HEK293T (cell line): ENCODE measurements around the gene GPR137B.

ENCODE experiments used
- CTCF ChIA-PET: fragments of 350-600 bp; formaldehyde crosslinking; extraction: SDS; loops from one replicate; lab custom pipeline; 2021; ENCODE audit warnings: antibody characterized with exemption, inconsistent platforms; lab: Yijun Ruan, JAX
- POLR2A ChIA-PET: fragments of 350-600 bp; formaldehyde crosslinking; extraction: SDS; loops from one replicate; lab custom pipeline; 2020; ENCODE audit warnings: antibody characterized with exemption, inconsistent platforms; lab: Yijun Ruan, JAX
- DNase-seq: peaks from one replicate; pipeline ENCODE4 v3.0.0; 2012; ENCODE audit warnings: mixed read lengths; ENCODE audit errors: extremely low spot score
- ARNT ChIP-seq: fragments of 450-650 bp; IDR thresholded peaks from 2 replicates; pipeline ENCODE4 v1.6.1; 2017; ENCODE audit warnings: mild to moderate bottlenecking
- BHLHE40 ChIP-seq: fragments of 450-650 bp; IDR thresholded peaks from 2 replicates; pipeline ENCODE4 v1.6.1; 2016; ENCODE audit warnings: mild to moderate bottlenecking, moderate library complexity, borderline replicate concordance
- CTBP1 ChIP-seq: fragments of 450-650 bp; IDR thresholded peaks from 2 replicates; pipeline ENCODE4 v1.6.1; 2016; ENCODE audit warnings: borderline replicate concordance
- ELF4 ChIP-seq: fragments of 450-650 bp; IDR thresholded peaks from 2 replicates; pipeline ENCODE4 v1.6.1; 2017; ENCODE audit warnings: antibody characterized with exemption
- FOXA1 ChIP-seq: fragments of 450-650 bp; IDR thresholded peaks from 2 replicates; pipeline ENCODE4 v1.6.1; 2016; ENCODE audit warnings: mild to moderate bottlenecking
- FOXK2 ChIP-seq: fragments of 450-650 bp; IDR thresholded peaks from 2 replicates; pipeline ENCODE4 v1.6.1; 2016; ENCODE audit warnings: mild to moderate bottlenecking
- FOXM1 ChIP-seq: fragments of 450-650 bp; IDR thresholded peaks from 2 replicates; pipeline ENCODE4 v1.6.1; 2017; ENCODE audit warnings: mild to moderate bottlenecking, borderline replicate concordance
- HDGF ChIP-seq: fragments of 450-650 bp; IDR thresholded peaks from 2 replicates; pipeline ENCODE4 v1.6.1; 2017; ENCODE audit warnings: antibody characterized with exemption, borderline replicate concordance
- L3MBTL2 ChIP-seq: fragments of 450-650 bp; conservative IDR thresholded peaks from 2 replicates; pipeline ENCODE4 v1.6.1; 2016; ENCODE audit warnings: mild to moderate bottlenecking
- LEF1 ChIP-seq: fragments of 450-650 bp; IDR thresholded peaks from 2 replicates; pipeline ENCODE4 v1.6.1; 2017; ENCODE audit warnings: mild to moderate bottlenecking, borderline replicate concordance
- NFRKB ChIP-seq: fragments of 450-650 bp; IDR thresholded peaks from 2 replicates; pipeline ENCODE4 v1.6.1; 2016; ENCODE audit warnings: mild to moderate bottlenecking, moderate library complexity
- PKNOX1 ChIP-seq: fragments of 450-650 bp; IDR thresholded peaks from 2 replicates; pipeline ENCODE4 v1.6.1; 2016
- SP1 ChIP-seq: fragments of 450-650 bp; IDR thresholded peaks from 2 replicates; pipeline ENCODE4 v1.6.1; 2017
- SUZ12 ChIP-seq: fragments of 450-650 bp; IDR thresholded peaks from 2 replicates; pipeline ENCODE4 v1.6.1; 2016; ENCODE audit warnings: mild to moderate bottlenecking
- TARDBP ChIP-seq: fragments of 450-650 bp; IDR thresholded peaks from 2 replicates; pipeline ENCODE4 v1.6.1; 2016
- ZNF384 ChIP-seq: fragments of 450-650 bp; IDR thresholded peaks from 2 replicates; pipeline ENCODE4 v1.6.1; 2016

The GPR137B gene

GRCh38 chr1:236144446-236145150 is 2.3 kb downstream of the GPR137B start:
- DNase-seq = no peak
- CTCF ChIA-PET = interaction anchor here (0.7 kb wide), 1 partner anchor 170 kb away, joined by 3 read pairs; no protein-coding TSS in a partner anchor
- TF ChIP-seq NFRKB = no peak
- no peak for TF ChIP-seq SUZ12
- TF ChIP-seq FOXM1 = no peak
- TF ChIP-seq BHLHE40 = no peak
- TF ChIP-seq ARNT = no peak
- no peak for TF ChIP-seq FOXA1
- TF ChIP-seq FOXK2 = no peak
- no peak for TF ChIP-seq LEF1
- no peak for TF ChIP-seq CTBP1
- no peak for TF ChIP-seq HDGF
- TF ChIP-seq ZNF384 = no peak
- TF ChIP-seq TARDBP = no peak
- no peak for TF ChIP-seq PKNOX1
- TF ChIP-seq L3MBTL2 = no peak
- TF ChIP-seq SP1 = no peak
- TF ChIP-seq ELF4 = no peak
- POLR2A ChIA-PET = interaction anchor here (0.5 kb wide), 1 partner anchor 399 kb away, joined by 3 read pairs; no protein-coding TSS in a partner anchor

- no peak for DNase-seq
- ChIA-PET CTCF (no interaction called here), POLR2A (no interaction called here)
- TF ChIP-seq PKNOX1 = no peak
- TF ChIP-seq BHLHE40 = no peak
- no peak for TF ChIP-seq HDGF
- TF ChIP-seq FOXK2 = no peak
- TF ChIP-seq SUZ12 = no peak
- TF ChIP-seq ZNF384 = no peak
- TF ChIP-seq FOXA1 = no peak
- TF ChIP-seq L3MBTL2 = no peak
- no peak for TF ChIP-seq FOXM1
- no peak for TF ChIP-seq SP1
- TF ChIP-seq LEF1 = no peak
- TF ChIP-seq NFRKB = no peak
- no peak for TF ChIP-seq TARDBP
- no peak for TF ChIP-seq CTBP1
- no peak for TF ChIP-seq ARNT
- TF ChIP-seq ELF4 = no peak
These were observed 4.7 kb downstream of the GPR137B start for GRCh38 chr1:236147068-236147467.

GRCh38 chr1:236147521-236148469 is 5.5 kb downstream of the GPR137B start:
- POLR2A ChIA-PET = no interaction called here
- DNase-seq = no peak
- TF ChIP-seq L3MBTL2 (no peak), SUZ12 (no peak), CTBP1 (no peak), FOXA1 (no peak), LEF1 (no peak), TARDBP (no peak), NFRKB (no peak), HDGF (no peak), SP1 (no peak)
- CTCF ChIA-PET = interaction anchor here (0.5 to 1.2 kb wide), 3 partner anchors 10 to 303 kb away, joined by 3 to 7 read pairs (median 4); no protein-coding TSS in a partner anchor

- POLR2A ChIA-PET = no interaction called here
- CTCF ChIA-PET = interaction anchor here (0.5 to 1.2 kb wide), 3 partner anchors 11 to 302 kb away, joined by 3 to 7 read pairs (median 4); no protein-coding TSS in a partner anchor
- DNase-seq = no peak
- TF ChIP-seq LEF1 (no peak), NFRKB (no peak), L3MBTL2 (no peak), SUZ12 (no peak), FOXK2 (no peak), SP1 (no peak), ELF4 (no peak), FOXM1 (no peak), ARNT (no peak), ZNF384 (no peak), CTBP1 (no peak), HDGF (no peak), TARDBP (no peak), BHLHE40 (no peak), FOXA1 (no peak), PKNOX1 (no peak)
These were observed 6.1 kb downstream of the GPR137B start for GRCh38 chr1:236148470-236148845.

GRCh38 chr1:236149003-236149595 is 6.8 kb downstream of the GPR137B start:
- no peak for DNase-seq
- TF ChIP-seq PKNOX1 = no peak
- no peak for TF ChIP-seq FOXA1
- TF ChIP-seq HDGF = no peak
- no peak for TF ChIP-seq ELF4
- TF ChIP-seq FOXM1 = no peak
- no peak for TF ChIP-seq NFRKB
- TF ChIP-seq ZNF384 = no peak
- no peak for TF ChIP-seq SUZ12
- TF ChIP-seq FOXK2 = no peak
- TF ChIP-seq ARNT = no peak
- TF ChIP-seq LEF1 = no peak
- ChIA-PET POLR2A (no interaction called here), CTCF (interaction anchor here (0.6 to 1.2 kb wide), 2 partner anchors 12 to 50 kb away, joined by 4 read pairs; no protein-coding TSS in a partner anchor)
